GM19438 (cell line): ENCODE results near the gene CFAP97D2.
A peak's percentile ranks its signal among the peaks of the same experiment; 100 is the strongest.
"Not testable (repeated sequence)": the region's sequence is repeated elsewhere in the genome, so short reads cannot be mapped to it uniquely, and the experiment has no call there.

Source experiments
- ATAC-seq: cut with Tn5 transposase; IDR thresholded peaks from one replicate; pipeline ENCODE4 v1.9.1; 2021; ENCODE audit warnings: low read depth; ENCODE audit not compliant: unreplicated experiment

CFAP97D2 gene

DNA sequence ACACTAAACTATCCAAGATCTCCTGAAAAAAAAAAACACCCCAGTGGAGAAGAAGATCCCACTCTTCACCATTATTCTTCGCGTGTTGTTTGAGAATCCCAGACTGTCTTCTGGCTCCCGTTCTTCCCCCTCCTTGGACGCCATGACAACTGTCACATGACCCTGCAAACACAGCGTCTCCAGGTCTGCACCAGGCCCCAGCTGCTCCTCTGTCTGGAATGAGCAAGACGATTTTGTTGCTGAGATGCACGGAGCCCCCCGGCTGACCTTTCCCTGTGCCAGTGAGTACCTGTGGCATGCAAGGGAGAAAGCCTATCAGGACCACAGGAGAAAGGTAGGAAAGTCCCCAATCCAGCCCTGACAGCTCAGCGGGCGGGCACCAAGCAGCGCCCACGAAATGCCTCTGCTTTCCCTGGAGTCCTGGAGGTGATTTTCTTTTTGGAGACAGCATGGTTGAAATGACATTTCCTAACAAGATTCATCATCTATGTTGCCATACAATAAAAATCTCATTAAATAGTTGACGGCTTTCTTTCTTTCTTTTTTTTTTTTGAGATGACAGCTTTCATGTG, at the start of gene CFAP97D2:
Gene CFAP97D2 (plus strand): TSS at position 171 of the 572 bp plus-strand sequence. CDS start 74 bp downstream, at position 245.
- no peak for ATAC-seq

DNA sequence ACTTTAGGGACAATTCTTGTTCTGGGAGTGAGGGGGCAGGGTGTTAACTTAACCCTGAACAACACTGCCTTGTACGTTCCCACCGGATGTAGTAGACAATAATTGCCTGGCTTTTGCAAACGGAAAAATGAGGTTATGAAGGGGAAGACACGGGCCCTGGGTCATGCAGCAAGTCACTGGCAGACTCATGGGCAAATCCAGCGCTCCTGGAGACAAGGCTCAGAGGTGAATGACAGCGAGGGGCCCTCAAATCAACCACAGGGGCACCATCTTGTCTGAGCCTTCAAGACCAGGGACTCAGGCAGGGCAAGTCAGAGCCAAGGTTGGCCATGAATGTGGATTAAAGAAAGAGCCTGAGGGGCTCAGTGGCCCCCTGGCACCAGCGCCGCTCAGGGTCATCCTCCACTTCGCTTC, 49.4 kb upstream of the CFAP97D2 start:
- no peak for ATAC-seq

DNA sequence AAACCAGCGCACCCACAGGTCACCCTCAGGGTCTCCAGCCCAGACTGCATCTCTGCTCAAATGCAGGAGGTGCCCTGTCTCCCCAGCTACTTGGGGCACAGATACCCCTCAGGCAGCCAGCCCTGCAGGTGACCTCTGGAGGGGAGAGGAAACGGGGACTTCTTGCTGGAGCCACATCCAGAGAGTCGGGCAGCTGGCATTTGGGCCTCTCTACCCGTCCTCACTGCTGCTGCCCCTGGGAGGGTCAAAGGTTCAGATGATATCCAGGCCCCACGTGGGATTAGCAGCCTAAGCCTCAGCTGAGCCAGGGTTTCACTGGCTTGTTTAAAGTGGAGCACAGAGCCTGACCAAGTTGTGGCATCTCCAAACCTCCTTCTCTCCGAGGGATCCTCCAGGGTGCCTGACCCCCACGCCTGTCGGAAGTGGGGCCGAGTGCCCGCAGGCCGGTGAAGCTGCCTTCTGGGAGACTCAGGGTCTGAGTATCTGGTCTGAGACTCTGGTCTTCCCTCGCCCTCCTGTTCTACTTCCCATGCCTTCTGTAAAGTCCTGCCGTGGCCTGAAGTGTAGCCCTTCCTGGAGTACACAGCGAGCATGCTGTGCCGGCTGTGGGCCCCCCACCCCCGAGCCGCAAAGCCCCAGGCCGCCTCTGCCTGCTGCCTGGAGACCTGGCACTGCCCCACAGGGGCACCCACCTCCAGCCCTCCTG, 48.8 kb upstream of the CFAP97D2 start:
- ATAC-seq, result no peak

DNA sequence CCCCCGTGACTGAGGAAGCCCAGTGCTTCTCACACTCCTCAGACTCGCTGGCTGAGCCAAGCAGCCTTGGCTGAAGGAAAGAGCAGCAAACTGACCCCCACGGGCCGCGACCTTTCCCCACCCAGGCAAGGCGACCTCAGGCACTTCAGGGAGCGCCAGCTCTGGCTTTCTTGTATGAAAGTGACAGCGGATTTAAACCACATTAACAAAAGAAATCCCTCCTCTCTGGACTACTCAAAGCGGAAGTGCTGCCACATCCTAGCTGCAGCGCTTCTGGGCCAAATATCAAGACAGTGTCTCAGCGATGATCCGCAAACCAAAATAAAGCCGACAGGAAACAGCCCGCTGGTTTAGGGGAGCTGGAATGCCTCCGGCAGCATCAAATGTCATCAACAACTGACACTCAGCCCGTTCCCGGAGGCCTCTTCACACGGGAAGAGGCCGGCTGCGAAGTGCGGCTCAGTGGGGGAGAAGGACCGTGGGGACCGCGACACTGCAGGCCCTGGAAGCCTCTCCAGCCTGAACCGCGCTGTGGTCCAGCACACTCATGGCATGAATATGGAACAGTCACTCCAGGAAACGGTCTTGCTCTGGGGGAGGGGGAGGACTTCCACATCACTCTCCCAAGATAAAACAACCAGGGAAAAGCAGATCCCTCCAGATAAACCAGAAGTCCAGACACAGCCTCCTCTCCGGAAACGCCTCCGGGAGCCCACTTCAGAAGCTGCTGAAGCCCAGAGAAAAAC, 48.0 kb upstream of the CFAP97D2 start:
- ATAC-seq, result peak; percentile 24

DNA sequence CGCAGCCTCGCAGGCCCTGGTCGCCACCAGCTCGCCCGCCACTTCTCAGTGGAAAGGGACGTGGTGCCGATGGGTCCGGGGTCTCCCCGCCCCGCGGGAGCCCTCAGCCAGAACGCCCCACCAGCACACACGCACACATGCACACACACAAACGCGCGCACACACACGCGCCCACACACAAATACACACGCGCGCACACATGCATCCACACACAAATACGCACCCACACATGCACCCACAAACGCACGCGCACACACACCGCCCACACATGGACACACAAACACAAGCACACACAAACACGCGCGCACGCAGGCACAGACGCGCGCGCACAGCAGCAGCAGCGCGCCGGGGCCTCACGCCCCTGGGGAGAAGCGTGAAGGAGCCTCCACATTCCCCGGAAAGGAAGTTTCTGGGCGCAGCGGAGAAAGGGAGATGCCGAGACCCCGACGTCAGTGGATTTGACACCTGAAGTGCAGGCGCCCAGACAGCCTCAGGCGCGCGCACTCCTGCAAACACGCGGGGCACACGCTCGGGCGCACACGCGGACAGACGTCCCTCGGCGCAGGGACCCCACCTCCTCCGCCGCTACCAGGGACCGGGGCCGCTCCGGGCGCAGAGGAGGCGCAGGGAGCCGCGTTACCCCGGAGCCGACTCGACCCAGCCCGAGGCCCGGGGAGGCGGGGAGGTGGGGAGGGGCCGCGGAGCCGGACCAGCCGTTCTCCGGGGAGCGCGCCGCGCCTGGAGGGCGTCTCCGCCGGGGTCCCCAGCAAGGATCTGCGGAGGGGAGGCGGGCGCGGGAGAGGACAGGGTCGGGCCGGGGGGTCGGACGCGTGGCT, 47.3 kb upstream of the CFAP97D2 start:
- peak; percentile 6 for ATAC-seq

DNA sequence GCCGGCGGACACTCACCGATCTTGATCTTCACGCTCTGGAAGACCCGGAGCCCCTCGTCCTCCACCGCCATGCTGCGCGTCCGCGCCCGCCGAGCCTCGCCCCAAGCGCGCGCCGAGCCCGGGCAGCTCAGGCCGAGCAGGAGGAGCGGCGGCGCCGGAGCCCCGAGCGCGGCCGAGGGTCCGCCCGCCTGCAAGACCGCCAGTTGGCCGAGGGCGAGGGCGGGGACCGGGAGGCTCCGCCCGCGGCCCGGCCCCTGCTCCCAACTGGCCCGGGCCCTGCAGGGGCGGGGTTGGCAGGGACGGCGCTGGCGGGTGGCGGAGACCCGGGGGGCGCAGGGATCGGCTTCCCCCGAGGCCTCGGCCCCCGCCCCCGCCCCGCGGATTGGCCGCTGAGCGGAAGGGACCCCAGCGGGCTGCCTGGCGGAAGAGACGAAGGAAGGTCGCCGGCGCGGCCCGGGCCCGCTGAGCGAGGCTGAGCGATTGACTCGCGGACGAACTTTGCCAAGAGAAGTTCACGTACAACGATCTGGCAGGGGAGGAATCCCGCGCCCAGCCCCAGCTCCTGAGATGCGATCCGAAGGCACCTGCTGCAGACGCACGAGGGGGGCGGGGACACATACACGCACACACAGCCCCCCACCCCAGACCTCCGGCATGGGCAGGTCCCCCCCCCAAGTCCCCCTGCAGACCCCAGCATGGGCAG, 46.5 kb upstream of the CFAP97D2 start, which contains the start of gene RASA3:
Gene RASA3 (minus strand): TSS at position 205 of the 703 bp plus-strand sequence. CDS start 134 bp downstream, at position 71.
- ATAC-seq, result peak; percentile 57

DNA sequence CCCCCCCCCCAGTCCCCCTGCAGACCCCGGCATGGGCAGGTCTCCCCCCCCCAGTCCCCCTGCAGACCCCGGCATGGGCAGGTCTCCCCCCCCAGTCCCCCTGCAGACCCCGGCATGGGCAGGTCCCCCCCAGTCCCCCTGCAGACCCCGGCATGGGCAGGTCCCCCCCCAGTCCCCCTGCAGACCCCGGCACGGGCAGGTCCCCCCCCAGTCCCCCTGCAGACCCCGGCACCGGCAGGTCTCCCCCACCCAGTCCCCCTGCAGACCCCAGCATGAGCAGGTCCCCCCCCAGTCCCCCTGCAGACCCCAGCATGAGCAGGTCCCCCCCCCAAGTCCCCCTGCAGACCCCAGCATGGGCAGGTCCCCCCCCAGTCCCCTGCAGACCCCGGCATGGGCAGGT, 45.9 kb upstream of the CFAP97D2 start:
- not testable (repeated sequence) for ATAC-seq

DNA sequence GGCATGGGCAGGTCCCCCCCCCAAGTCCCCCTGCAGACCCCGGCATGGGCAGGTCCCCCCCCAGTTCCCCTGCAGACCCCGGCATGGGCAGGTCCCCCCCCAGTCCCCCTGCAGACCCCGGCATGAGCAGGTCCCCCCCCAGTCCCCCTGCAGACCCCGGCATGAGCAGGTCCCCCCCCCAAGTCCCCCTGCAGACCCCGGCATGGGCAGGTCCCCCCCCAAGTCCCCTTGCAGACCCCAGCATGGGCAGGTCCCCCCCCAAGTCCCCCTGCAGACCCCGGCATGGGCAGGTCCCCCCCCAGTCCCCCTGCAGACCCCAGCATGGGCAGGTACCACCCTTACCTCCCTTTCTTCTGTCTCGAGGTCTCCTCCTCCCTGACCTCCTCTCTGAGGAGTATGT, 45.5 kb upstream of the CFAP97D2 start:
- ATAC-seq, result not testable (repeated sequence)

DNA sequence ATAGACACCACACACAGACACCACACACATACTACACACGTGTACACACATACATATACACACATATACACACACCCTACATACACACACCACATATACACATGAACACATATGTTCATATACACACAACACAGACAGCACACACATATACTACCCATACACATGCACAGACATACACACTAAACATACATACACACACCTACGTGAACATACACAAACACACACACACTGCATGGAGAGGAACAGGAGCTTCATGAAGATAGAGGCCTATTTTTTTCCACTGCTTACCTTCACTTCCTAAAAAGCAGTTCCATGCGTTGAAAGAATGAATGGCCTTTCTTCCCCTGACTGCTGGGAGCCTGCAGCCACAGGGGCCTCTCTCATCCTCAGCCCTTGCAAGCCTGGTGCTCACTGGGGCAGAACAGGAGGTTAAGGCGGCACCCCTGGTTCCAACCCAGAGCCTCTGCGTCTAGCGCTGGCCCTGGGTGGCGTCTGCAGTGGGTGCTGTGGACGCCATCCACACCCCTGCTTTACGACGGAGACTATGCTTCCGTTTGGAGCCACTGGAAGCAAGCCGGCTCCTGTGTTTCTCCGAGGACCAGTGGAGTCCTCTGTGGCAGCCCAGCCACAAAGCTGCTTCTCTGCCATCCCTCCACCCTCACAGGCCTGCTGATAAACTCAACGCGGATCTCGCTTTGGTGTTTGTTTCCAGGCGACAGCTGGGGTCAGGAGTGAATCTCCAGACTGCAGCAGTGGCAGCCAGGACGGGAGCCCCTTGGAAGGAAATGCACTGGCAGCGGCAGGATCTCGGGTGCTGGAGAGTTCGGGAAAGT, 44.7 kb upstream of the CFAP97D2 start:
- no peak for ATAC-seq

DNA sequence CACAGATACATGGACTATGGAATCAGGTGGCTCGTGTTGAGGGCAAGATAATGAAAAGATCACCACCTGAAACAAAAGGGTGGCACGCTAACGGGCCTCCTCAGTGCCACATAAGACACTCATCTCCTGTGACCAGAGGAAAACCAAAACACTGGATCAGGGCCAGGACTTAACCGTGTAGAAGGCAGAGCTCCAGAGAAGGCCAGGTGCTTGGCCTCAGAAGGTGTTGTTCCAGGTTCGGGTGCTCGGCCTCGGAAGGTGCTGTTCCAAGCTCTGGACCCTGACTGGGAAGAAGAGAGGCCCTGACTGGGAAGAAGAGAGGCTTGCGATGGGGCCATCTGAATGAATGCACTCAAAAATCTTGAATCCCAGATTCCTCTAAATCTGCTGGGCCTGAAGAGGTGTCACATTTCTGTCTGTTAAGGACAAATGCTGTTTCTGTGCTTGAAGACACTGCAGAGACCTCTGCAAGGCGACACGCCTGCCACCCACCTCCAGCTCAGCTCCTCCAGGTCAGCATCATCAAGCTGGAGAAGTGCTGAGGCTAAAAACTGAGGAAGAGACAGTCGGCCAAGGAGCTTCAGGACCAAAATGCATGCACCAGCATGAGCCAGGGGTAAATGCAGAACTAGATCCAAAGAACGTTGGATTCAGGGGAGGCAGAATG, 44.0 kb upstream of the CFAP97D2 start:
- no peak for ATAC-seq

DNA sequence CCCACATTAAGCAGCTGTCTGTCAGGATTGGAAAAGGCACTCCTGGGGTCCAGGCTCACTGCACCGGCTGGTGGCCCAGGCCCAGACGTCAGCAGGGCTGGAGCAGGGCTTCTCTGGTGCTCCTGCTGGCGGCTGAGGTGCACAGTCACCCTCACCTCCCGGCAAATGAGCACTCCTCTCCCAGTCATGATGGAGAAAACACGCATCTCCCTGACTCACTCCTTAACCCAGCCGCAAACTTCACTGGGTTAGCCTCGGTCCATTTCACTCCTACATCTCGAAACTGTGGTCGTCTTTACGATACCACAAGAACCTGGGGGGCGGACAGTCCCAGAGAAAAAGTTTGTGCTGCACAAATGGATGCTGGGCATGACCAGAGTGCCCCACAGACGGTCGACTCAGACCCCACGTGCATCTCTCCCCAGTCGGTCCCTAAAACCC, 43.3 kb upstream of the CFAP97D2 start:
- no peak for ATAC-seq

DNA sequence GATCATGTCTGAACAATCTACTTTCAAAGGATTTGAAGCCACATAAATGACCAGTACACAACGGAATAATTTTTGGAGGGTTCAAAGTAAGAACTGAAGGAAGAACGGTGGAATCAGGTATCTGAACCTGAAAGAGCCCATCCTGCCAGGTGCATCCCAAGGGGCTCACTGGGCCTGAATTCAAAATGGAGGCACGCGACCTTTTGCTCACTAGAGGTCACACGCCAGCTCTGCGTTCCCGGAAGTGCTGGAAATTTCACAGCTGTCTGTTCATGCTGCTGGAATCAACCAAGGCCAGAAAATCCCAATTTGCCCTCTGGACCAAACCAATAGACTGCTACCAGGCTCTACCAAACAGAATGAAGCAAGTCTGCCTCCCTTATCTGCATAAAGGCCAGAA, 42.5 kb upstream of the CFAP97D2 start:
- ATAC-seq, result no peak

DNA sequence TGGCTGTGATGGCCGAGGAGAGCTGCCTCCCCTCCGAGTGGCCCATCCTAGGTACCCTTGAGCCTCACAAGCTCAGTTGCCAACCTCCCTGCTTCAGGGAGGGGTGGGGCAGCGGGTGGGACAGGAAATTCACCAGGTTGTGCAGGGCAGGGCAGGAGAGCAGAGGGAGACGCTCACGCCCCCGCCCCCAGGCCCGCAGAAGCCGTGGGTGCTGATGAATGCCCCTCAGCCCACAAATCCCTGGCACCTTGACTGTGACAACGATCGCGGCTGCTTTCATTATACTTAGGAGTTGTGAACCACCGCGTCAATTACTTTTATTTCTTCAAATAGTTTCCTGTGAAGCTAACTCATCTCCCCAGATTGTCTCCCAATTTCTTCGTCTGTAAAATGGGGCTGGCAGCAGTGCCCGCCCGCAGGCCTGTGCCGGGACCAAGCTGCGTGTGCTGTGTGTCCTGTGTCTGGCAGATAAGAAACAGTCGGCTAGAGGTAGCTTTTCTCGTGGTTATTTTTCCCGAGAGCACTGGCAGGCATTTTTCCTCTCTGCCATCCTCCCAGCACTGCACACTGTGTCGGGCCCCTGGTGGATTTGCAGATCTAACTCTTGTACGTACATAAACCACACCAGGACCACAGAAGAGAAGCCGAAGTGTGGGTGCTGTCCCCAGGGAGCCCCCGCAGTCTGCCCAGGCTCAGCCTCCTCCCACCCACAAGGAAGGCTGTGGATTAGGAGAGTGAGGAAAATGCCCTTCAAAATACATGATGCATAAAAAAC, 38.7 kb upstream of the CFAP97D2 start:
- ATAC-seq, result no peak

DNA sequence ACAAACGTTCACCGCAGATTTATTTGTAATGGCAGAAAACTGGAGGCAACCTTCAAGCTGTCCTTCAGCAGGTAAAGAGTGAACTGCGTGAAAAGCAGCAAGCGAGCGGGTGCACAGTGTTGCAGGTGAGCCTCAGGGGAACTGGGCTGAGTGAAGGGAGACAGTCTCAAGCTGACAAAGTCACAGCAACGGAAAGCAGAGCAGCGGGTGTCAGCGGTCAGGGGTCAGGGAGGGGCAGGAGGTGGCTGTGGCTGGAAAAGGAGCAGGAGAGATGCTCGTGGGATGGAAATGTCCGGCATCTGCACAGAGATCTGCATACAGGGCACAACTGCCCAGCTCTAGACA, 38.2 kb upstream of the CFAP97D2 start:
- ATAC-seq, result no peak

DNA sequence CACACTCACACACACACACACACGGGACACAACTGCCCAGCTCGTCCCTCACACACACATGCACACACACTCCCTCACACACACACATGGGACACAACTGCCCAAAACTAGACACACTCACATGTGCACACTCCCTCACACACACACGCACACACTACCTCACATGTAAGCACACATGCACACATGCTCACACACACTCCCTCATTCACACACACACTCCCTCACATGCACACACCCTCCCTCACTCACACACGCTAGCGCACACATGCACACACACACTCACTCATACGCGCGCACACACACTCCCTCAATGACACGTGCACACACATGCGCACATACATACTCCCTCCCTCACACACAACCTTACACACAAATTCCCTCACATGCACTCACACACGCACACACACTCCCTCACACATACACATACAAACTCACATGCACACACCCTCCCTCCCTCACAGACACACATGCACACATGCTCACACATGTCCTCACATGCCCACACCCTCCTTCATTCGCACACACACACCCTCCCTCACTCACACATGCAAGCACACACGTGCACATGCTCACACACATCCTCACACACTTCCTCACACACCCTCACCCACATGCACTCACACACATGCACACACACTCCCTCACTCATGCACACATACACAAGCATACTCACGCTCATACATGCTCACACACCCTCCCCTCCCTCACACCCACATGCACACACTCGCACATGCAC, 37.6 kb upstream of the CFAP97D2 start:
- ATAC-seq, result no peak

DNA sequence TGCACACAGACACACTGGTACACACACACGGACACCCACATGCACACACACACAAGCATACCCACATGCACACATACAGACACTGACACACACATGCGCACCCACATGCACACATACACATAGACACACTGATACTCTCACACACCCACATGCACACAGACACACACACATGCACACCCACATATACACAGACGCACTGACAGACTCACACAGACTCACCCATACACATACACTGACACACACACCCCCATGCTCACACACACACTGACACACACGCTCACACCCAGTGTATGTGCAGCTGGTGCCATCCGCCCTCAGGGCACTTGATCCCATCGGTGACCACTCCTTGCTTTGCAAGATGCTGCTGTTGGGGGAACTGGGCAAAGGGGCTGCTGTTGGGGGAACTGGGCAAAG, 36.9 kb upstream of the CFAP97D2 start:
- no peak for ATAC-seq
